Pancreas (tissue), 10 donors: ENCODE results near the gene PDE6D. TPM values are rescaled to one million over a fixed set of nuclear protein-coding genes. Genes with fewer than 3 reads are reported as not detected.

Source experiments
- ATAC-seq, 4 donors: fragments of 200-7000 bp; cut with Tn5 transposase; one replicate each; pipeline versions ENCODE4 v1.8.0 to v1.9.1; 2020; ENCODE audit warnings: mild to moderate bottlenecking in 4 of 4, moderate library complexity in 4 of 4
- DNase-seq, 6 donors: peaks; one replicate each; pipeline ENCODE4 v3.0.0-alpha.2; 2020
- FAIRE-seq: peaks from 2 replicates; lab custom pipeline; 2012; peaks lifted over from hg19 to GRCh38; lab: Jason Lieb, UNC
- H3K27ac ChIP-seq, 4 donors: fragments of 200-600 bp; sonication (generic); 1 replicate in 3 of 4; 2 replicates in 1 of 4; pipeline versions ENCODE4 v1.5.0 to v1.8.0; 2020
- H3K27me3 ChIP-seq, 4 donors: fragments of 200-600 bp; one replicate each; pipeline ENCODE4 v1.8.0; 2021
- H3K36me3 ChIP-seq, 3 donors: fragments of 200-600 bp; sonication (generic) in 1 of 3; one replicate each; pipeline versions ENCODE4 v1.5.0 to v1.8.0; 2020 to 2021
- H3K4me1 ChIP-seq, 3 donors: fragments of 200-600 bp; one replicate each; pipeline ENCODE4 v1.8.0; 2021
- H3K4me3 ChIP-seq, 4 donors: fragments of 200-600 bp; sonication (generic) in 2 of 4; one replicate each; pipeline versions ENCODE4 v1.5.0 to v1.8.0; 2020 to 2021
- H3K9me3 ChIP-seq, 4 donors: fragments of 200-600 bp; one replicate each; pipeline ENCODE4 v1.8.0; 2021
- WGBS, 2 donors: extraction: QIAGEN DNeasy Blood & Tissue Kit; methylation state at CpG; one replicate each; pipeline ENCODE4 v1.1.7; 2013; 5-methylcytosine and 5-hydroxymethylcytosine counted together
- intact Hi-C, 3 donors: fragments of 100-400 bp; cut with DNase I; formaldehyde crosslinking; loops; one replicate each; pipeline versions ENCODE4 v1.11.1 to v1.14.2; 2022
- polyA plus RNA-seq, 2 donors: library from polyadenylated mRNA; stranded (reverse); fragments of 200-250 nt; gene quantifications; one replicate each; pipeline ENCODE4 v1.2.3, GENCODE V29; 2013
- total RNA-seq, 6 donors: library from RNA; stranded (reverse); fragmentation: NEBNext Ultra II Directional in 4 of 6; extraction: Animal tissue kit (Norgen Biotek cat#: 25700) in 4 of 6; gene quantifications; one replicate each; pipeline versions ENCODE4 v1.2.1 to v1.2.4, GENCODE V29; 2021 to 2023
- TF ChIP-seq, protein P1 (sequence below), 4 donors: fragments of 200-600 bp; sonication (generic) in 3 of 4; IDR thresholded peaks; one replicate each; pipeline versions ENCODE4 v1.5.0 to v1.8.0; 2021; ENCODE audit warnings: antibody characterized with exemption in 4 of 4
- donor health status: healthy with polysubstance abuse.
- donor health status: DM: no; HTN: no; CAD: no; lungs with moderate emphysema.
- donor health status: DM: no; HTN: no; CAD: no.
- donor health status: control.
- donor health status: control.
- donor health status: Bipolar disorder and iron deficiency.
- donor health status: DM: yes; HTN: yes; CAD: no.
- donor health status: DM: no; HTN: no; CAD: no.
- donor health status: DM: no; HTN: no; CAD: no.
- donor health status: DM: yes; HTN: yes; CAD: no.

The PDE6D gene
- total and polyA plus RNA-seq, 8 donors: 5.6 to 14.0 (median 7.6) TPM

DNA sequence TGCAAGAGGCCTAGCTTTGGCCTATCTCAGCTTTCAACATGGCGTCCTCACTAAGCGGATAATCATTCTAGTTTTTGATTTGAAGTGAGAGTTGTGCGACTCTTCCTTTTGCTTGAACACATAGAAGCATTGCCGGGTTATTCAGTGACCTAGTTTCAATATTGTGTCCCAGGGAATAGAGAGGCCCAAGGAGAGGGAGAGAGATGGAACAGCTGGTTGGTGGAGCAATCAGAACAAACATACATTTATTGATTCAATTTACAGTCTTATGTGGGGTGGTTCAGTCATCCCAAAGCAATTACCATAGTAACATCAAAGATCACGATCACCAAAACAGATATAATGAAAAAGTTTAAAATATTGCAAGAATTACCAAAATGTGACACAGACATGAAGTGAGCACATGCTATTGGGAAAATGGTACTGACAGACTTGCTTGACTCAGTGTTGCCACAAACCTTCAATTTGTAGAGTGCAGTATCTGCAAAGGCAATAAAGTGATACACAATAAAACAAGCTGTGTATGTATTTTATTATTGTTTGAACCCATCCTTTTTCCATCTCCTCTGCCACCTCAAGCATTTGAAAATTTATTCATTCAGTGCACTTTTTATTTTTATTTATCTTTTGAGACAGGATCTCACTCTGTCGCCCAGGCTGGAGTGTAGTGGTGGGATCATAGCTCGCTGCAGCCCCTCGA, 35.4 kb upstream of the PDE6D start:
- WGBS, 2 donors: 77 to 93% methylated on average over 8 of the region's 8 CpGs
- intact Hi-C loops: no loop called here
- H3K27me3 ChIP-seq: no peaks in the 10 kb centered on the region
- ATAC-seq (no peak), DNase-seq (no peak), FAIRE-seq (no peak)
- no peaks in the 10 kb centered on the region for H3K9me3 ChIP-seq
- no peak overlapping the region for H3K4me3 ChIP-seq
- no peaks in the 10 kb centered on the region for H3K4me1 ChIP-seq
- no peak overlapping the region for H3K27ac ChIP-seq
- H3K36me3 ChIP-seq: no peaks in the 10 kb centered on the region
- TF ChIP-seq, protein P1, sequence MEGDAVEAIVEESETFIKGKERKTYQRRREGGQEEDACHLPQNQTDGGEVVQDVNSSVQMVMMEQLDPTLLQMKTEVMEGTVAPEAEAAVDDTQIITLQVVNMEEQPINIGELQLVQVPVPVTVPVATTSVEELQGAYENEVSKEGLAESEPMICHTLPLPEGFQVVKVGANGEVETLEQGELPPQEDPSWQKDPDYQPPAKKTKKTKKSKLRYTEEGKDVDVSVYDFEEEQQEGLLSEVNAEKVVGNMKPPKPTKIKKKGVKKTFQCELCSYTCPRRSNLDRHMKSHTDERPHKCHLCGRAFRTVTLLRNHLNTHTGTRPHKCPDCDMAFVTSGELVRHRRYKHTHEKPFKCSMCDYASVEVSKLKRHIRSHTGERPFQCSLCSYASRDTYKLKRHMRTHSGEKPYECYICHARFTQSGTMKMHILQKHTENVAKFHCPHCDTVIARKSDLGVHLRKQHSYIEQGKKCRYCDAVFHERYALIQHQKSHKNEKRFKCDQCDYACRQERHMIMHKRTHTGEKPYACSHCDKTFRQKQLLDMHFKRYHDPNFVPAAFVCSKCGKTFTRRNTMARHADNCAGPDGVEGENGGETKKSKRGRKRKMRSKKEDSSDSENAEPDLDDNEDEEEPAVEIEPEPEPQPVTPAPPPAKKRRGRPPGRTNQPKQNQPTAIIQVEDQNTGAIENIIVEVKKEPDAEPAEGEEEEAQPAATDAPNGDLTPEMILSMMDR (IDR thresholded peaks at IDR 0.05): no peak

DNA sequence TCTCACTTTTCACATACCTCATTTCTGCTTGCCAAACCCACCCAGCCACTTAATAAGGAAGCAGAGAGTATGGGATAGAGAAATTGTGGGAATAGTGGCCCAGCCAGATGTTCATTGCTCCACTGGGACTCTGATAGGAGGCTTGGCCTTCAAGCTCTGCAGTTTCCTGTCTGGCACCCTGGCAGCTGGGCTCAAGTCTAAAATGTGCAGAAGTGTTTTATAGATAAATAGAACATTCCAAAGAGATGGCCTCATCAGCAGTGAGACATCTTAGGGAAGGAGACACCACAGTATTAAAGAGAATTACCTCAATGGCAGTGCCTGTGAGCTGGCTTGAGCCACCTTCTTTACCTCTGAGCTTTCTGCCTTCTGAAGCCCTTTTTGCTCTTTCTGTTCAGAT, 29.8 kb upstream of the PDE6D start:
- Histone ChIP-seq H3K4me3 (no peak overlapping the region), H3K27ac (no peak overlapping the region), H3K27me3 (no peaks in the 10 kb centered on the region), H3K4me1 (no peaks in the 10 kb centered on the region), H3K36me3 (peaks cover 0 to 32% (median 0%) of the 10 kb centered on the region in 3 donors), H3K9me3 (no peaks in the 10 kb centered on the region)
- DNase-seq (no peak), FAIRE-seq (no peak), ATAC-seq (no peak)
- TF ChIP-seq, protein P1 (IDR thresholded peaks at IDR 0.05): no peak
- intact Hi-C loops: no loop called here

DNA sequence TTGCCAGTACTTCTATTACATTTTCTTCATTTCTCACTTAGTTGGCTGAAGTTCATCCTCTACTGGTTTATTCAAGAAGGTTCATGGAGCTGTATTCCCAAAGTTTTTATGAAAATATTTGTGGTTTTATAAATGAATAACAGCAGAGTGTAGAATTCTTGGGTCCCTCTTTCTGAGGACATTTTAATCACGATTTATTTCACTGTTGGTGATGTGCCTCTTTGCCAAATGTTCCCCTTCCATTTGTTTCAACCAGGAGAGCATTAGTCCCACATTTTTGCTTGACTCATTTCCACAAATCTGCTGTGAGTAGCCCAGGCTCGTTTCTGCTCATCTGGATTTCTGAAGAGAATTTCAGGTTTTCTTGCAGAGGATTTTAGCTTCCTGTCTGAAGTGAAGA, 25.9 kb upstream of the PDE6D start:
- no peak for ATAC-seq
- H3K27ac ChIP-seq: no peak overlapping the region
- no peak for FAIRE-seq
- DNase-seq: no peak
- intact Hi-C loops: no loop called here
- no peaks in the 10 kb centered on the region for H3K4me1 ChIP-seq
- no peaks in the 10 kb centered on the region for H3K9me3 ChIP-seq
- H3K27me3 ChIP-seq: no peaks in the 10 kb centered on the region
- 80 to 81% methylated on average over 2 of the region's 2 CpGs for WGBS, 2 donors
- H3K36me3 ChIP-seq: peaks cover 0 to 42% (median 0%) of the 10 kb centered on the region in 3 donors
- H3K4me3 ChIP-seq: no peak overlapping the region
- TF ChIP-seq, protein P1 (IDR thresholded peaks at IDR 0.05): no peak

DNA sequence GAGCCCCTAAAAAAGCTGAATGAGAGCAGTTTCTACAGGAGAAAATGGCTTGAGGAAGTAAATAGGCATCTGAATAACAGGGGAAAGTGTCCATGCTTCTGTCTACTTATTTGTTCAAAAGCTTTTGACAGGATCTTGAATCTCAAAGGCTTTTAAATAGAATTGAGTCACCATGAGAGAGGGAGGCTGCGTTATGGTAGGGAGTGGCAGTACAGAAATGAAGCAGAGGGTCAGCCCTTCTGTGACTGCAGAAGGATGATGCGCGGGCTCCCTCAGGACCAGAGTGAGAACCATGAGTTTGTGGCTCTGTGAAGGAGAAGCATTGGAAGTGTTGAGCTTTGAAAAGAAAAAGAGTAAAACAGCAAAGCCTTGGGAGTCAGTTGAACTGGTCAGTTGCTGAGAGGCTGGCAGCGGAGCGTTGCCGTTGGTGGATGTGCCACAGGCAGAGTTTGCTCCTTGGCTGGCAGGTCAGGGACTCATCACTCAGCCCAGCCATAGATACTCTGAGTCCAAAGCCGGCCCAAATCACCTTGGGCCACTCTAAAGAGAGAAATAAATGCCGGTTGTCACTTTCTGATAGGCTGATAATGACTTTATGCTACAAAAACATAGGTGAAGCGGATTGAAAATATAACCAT, 22.5 kb upstream of the PDE6D start:
- DNase-seq (no peak), ATAC-seq (no peak), FAIRE-seq (no peak)
- peaks cover 0 to 51% (median 0%) of the 10 kb centered on the region in 3 donors for H3K36me3 ChIP-seq
- no peaks in the 10 kb centered on the region for H3K27me3 ChIP-seq
- no peaks in the 10 kb centered on the region for H3K4me1 ChIP-seq
- intact Hi-C loops: no loop called here
- no peak overlapping the region for H3K27ac ChIP-seq
- H3K4me3 ChIP-seq: no peak overlapping the region
- TF ChIP-seq, protein P1 (IDR thresholded peaks at IDR 0.05): no peak
- 88 to 91% methylated on average over 9 of the region's 9 CpGs for WGBS, 2 donors
- H3K9me3 ChIP-seq: no peaks in the 10 kb centered on the region
